ENCODE results near the gene MED25.

- TF ChIP-seq POLR2A (IDR thresholded peaks at IDR 0.05; ENCODE audit: control extremely low read depth in 1 of 2, low read depth in 2 of 2, low read length in 2 of 2) (no peak), CTCF (IDR thresholded peaks at IDR 0.05; ENCODE audit: control extremely low read depth in 1 of 3, insufficient read depth in 1 of 3, low read depth in 1 of 3, low read length in 3 of 3) (no peak), KDM1A (IDR thresholded peaks at IDR 0.05; ENCODE audit: borderline replicate concordance, low read length) (no peak), YY1 (IDR thresholded peaks at IDR 0.05; ENCODE audit: low read depth, low read length) (no peak), CHD2 (IDR thresholded peaks at IDR 0.05; ENCODE audit: low read length) (no peak), CREB1 (IDR thresholded peaks at IDR 0.05) (no peak), EZH2 (IDR thresholded peaks at IDR 0.05; ENCODE audit: low read depth, low read length, severe bottlenecking) (no peak), GABPA (IDR thresholded peaks at IDR 0.05; ENCODE audit: borderline replicate concordance, insufficient read depth, low read length) (no peak), USF2 (IDR thresholded peaks at IDR 0.05; ENCODE audit: low read length) (no peak), TEAD4 (IDR thresholded peaks at IDR 0.05; ENCODE audit: low read depth, low read length) (no peak), PHF8 (conservative IDR thresholded peaks at IDR 0.05; ENCODE audit: low read depth, low read length) (no peak), ATF3 (IDR thresholded peaks at IDR 0.05; ENCODE audit: insufficient read depth, low read depth, low read length) (no peak)
Measured at GRCh38 chr19:49873834-49874233, 55.7 kb downstream of the MED25 start.
